NCI-H2227 (cell line): Measurements from ENCODE around the gene MYH13.

ENCODE experiments used
- DNase-seq: peaks from one replicate; lab custom pipeline; 2025; ENCODE audit not compliant: unreplicated experiment; lab: John Stamatoyannopoulos, UW

MYH13 gene

GRCh38 chr17:10372906-10373305 is at the start of gene MYH13:
Gene MYH13 (minus strand): TSS chr17:10373006. CDS start chr17:10364530, 8,476 bp downstream.
- DNase-seq = no peak

DNA sequence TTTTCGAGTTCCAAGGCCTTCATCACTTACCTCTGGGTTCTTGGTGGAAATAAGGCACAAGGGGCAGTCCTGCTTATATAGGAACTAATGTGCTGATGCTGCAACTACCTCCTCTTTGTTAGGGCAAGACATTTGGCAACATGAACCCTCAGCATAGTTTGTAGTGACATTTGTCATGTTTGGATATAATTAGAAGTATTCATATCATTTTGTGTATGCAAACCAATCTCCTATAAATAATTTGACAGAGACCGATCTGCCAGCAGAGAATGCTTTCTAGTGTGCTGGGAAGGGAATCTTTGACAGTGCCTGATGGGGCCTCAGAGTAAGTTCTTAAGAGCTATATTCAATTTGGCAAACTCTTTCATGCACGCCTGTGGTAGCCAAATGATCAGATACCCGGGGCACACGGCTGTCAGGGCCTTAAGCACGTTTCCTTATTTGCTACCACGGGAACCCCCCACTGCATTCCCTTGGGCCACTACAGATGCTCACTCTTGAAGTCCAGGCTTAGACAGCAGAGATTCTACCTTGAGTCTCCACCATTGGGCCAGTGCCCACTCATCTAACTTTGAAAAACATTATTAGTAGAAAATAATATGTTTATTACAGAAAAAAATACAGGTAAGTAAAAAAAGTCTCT is 49.2 kb upstream of the MYH13 start, which contains the start of gene MYH8:
Gene MYH8, minus strand, starts transcription at position 51 of the 643 bp plus-strand sequence. CDS start 1,723 bp downstream, outside the sequence.
- DNase-seq = no peak

DNA sequence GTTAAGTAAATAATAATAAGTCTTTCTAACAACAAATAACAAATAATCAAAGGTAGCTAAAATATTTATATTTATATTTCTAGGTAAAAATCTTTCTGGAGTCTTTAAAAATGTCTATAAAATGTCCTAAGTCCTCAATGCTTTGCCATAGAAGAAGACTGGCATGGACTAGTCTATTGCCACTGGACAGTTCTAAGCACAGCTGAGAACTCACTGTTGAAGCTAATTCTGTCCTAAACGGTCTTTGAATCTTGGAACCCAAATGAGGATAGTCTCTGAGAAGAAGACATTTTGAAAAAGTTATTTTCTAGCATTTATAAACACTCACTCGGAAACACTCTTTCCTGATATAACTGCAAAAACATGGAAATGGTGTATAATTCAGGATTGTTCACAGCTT is 48.4 kb upstream of the MYH13 start:
- no peak for DNase-seq

DNA sequence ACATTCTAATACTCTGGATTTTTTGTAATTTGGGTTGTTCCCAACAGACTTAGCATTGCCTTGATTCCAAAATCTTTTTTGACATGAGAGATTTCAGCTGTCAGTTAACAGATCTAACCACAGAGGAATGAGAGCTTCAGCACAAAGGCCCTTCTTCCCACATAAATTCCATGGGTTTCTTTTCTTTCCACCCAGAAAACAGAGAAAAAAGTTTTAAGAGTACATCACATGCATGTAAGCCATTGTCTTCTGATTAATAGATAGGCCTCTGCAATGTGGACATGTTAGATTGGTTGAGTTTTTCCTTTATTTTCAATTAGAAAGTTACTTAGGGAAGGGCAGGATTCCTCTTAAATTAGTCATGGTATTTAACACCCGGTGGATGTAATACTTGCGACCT is 48.0 kb upstream of the MYH13 start:
- no peak for DNase-seq

GRCh38 chr17:10417431-10417830 is 44.6 kb upstream of the MYH13 start:
- DNase-seq = no peak

- DNase-seq = no peak
Measured at GRCh38 chr17:10415161-10415560, 42.4 kb upstream of the MYH13 start.

DNA sequence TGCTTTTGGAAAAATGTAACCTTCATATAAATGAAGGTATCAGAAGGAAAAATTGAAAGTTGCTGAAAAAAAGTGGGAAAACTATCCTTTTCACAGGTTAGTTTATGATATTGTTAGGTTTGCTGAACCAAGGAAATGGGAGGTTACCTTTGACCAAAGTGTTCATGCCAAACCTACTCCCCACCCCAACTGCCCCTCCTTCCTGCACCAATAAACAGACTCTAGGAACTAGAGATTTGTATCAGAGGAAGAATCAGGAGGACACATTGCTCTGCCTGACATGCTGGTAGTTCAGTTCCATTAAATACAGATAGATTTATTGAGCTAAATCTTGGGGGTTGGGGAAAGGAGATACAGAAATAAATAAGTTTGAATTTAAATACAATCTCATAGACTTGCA is 30.8 kb upstream of the MYH13 start:
- no peak for DNase-seq

DNA sequence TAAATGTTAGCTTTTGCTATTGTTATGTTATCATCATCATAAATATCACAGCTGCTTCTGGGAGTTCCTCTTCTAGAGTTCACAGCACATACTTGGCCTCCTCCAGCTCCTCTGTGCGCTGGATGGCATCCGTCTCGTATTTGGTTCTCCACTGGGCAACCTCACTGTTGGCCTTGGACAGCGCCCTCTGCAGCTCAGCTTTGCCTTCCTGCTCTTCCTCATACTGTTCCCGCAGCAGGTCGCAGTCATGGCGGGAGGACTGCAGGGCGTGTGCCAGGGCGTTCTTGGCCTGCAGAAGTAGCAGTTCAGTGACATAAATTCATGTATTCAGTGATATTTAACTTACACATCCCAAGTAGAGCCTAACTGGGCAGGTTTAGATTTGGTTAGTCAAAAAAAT is 25.5 kb upstream of the MYH13 start:
- no peak for DNase-seq

- no peak for DNase-seq
Measured at GRCh38 chr17:10396524-10397163, 23.8 kb upstream of the MYH13 start.

DNA sequence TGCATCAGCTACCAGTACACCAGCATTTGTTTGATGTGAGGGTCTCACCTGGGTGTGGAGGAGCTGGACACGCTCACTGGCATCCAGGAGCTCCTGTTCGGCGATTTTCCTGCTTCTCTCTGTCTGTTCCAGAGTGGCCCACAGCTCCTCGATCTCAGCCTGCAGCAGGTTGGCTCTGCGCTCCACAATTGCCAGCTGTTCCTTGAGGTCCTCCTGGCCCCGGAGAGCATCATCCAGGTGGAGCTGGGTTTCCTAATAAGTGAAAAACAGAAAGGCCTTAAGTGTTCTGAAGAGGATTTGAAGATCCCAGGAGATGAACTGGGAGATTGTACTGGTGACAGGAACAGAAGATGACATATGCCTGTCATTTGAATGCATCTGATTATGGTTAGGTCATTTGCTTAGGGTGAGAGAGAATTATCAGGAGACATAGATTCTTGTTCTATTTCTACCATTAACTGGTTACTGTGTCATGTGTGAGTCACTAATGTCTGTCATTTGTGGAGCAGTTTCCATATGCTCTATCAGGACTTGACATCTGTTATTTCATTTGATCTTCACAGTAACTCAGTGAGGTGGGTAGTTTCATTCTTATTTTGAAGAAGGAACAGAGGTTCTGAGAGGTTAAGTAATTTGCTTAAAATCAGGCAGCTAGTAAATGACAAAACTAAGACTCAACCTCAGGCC is 21.5 kb upstream of the MYH13 start:
- no peak for DNase-seq

- DNase-seq = no peak
Measured at GRCh38 chr17:10392880-10393279, 20.1 kb upstream of the MYH13 start.

- DNase-seq = no peak
Measured at GRCh38 chr17:10385871-10386270, 13.1 kb upstream of the MYH13 start.

DNA sequence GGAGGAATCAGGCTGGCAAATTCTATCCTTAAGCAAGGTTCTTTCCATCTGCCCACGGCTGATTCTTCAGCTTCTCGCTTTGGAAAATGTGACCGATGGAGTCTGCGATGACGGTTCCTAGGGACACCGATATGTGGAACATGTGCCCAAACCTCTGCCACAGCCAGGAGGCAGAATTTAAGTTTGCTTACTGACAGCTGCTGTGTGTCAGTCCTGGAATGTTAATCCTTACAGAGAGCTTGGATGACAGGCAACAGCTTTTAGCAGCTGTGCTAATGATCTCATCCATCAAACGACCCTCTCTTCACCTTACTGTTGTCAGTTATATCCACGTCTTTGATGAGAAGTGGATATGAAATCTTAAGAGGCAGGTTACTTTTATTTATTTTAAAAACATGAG is 11.4 kb upstream of the MYH13 start:
- DNase-seq = no peak

- DNase-seq = no peak
Measured at GRCh38 chr17:10380631-10381408, 8.0 kb upstream of the MYH13 start.

- DNase-seq = no peak
Measured at GRCh38 chr17:10370016-10370608, 2.7 kb downstream of the MYH13 start.

DNA sequence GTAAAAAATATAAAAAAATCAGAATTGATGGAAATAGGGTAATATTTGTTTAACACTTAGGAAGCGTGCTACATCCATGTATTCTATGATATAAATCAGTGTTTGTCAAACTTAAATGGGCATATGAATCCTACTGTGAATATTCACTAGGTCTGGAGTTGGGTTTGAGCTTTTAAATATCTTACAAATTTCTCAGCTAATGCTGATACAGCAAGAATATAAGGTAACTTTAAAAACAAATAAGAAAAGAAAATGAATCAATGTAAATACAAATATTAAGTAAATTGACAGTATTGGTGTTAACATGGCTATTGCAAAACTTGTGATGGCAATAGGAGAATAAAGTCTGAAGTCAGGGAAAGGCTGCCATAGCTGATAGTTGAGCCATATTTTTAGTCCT is 3.6 kb downstream of the MYH13 start:
- no peak for DNase-seq

DNA sequence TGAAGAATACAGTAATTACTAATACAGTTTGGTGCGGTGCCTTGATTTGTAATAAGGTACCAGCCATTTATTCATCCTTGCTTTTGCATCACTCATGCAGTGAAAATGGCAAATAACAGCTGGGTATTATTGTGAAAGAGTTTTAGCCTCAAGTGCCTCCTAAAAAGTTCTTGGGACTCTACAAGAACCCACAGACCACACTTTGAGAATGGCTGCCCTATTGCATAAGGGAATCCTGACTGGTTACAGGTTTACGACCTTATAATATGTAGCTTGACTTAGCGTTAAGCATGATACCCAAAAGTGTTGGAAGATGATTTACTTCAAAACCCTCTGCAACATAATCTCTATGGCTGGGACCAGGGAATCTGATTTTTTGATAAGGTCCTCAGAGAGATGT is 4.2 kb downstream of the MYH13 start:
- no peak for DNase-seq

- DNase-seq = no peak
Measured at GRCh38 chr17:10360578-10360977, 12.2 kb downstream of the MYH13 start.

- no peak for DNase-seq
Measured at GRCh38 chr17:10357768-10358167, 15.0 kb downstream of the MYH13 start.

DNA sequence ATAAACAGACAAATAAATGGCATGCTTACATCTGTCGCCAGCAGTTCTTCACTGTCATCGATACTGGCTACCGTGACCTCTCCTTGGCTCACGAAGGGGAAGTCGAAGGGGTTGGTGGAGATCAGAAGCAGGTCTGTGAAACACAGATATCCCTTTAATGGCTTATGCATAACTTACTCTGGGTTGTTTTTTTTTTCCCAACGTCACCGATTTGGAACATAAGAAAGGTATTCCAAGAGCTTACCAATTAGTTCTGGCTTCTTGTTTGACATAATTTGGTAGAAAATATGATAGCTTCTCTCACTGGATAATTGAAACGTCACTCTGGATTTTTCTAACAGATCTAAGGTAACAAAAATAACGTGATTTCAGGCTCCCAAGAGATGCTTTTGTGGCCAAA is 18.2 kb downstream of the MYH13 start:
- DNase-seq = no peak

- no peak for DNase-seq
Measured at GRCh38 chr17:10352893-10353292, 19.9 kb downstream of the MYH13 start.
